GM12878 (cell line): Measurements from ENCODE around the gene IVL. TPM values are rescaled to one million over a fixed set of nuclear protein-coding genes. Genes with fewer than 3 reads are reported as not detected.
A peak's percentile ranks its signal among the peaks of the same experiment; 100 is the strongest.

Experiments
- ATAC-seq: fragments of 200-7000 bp; cut with Tn5 transposase; 3 replicates; pipeline ENCODE4 v1.9.1; 2020; ENCODE audit warnings: mild to moderate bottlenecking, moderate library complexity
- BruUV-seq: library from RNA; stranded (reverse); fragments of 400-500 nt; replicated peaks from 2 replicates; lab custom pipeline; 2021; lab: Mats Ljungman, UMichigan
- CTCF ChIA-PET: fragments of 300-600 bp; sonication (Branson Sonifier 250); formaldehyde crosslinking; extraction: SDS; loops from one replicate; lab custom pipeline; 2021; ENCODE audit warnings: inconsistent platforms; lab: Yijun Ruan, JAX
- POLR2A ChIA-PET: fragments of 350-600 bp; formaldehyde crosslinking; extraction: SDS; loops from one replicate; lab custom pipeline; 2021; ENCODE audit warnings: inconsistent platforms; lab: Charles Lee
- RAD21 ChIA-PET: fragments of 300-600 bp; sonication (Branson Sonifier 250); formaldehyde crosslinking; loops from one replicate; lab custom pipeline; 2023; ENCODE audit warnings: antibody characterized with exemption; ENCODE audit not compliant: unreplicated experiment; lab: Charles Lee
- SMC1A ChIA-PET: fragments of 300-600 bp; sonication (Branson Sonifier 250); formaldehyde crosslinking; loops from one replicate; lab custom pipeline; 2023; ENCODE audit not compliant: unreplicated experiment, uncharacterized antibody; lab: Charles Lee
- DNase-seq: peaks from one replicate; pipeline ENCODE4 v3.0.0-alpha.2; 2011; ENCODE audit warnings: low read depth, low spot score
- FAIRE-seq: peaks from 3 replicates; lab custom pipeline; 2011; peaks lifted over from hg19 to GRCh38; lab: Jason Lieb, UNC
- H2AFZ ChIP-seq: 2 replicates; pipeline ENCODE4 v1.6.0; 2011; ENCODE audit warnings: low read depth, low read length, control low read depth; ENCODE audit not compliant: control insufficient read depth
- H3K27ac ChIP-seq: 2 replicates; pipeline ENCODE4 v1.5.1; 2011; ENCODE audit warnings: control low read depth; ENCODE audit not compliant: control insufficient read depth, insufficient read depth
- H3K27me3 ChIP-seq, 2 experiments: replicated peaks in 1 of 2; 2 replicates each; pipeline versions ENCODE4 v1.6.0 to v1.6.1; 2011; ENCODE audit warnings: low read length in 1 of 2; ENCODE audit not compliant: control insufficient read depth in 2 of 2, insufficient read depth in 2 of 2
- H3K36me3 ChIP-seq, 2 experiments: 2 replicates each; pipeline ENCODE4 v1.5.1; 2011; ENCODE audit warnings: low read length in 1 of 2; ENCODE audit not compliant: control insufficient read depth in 2 of 2, insufficient read depth in 2 of 2
- H3K4me1 ChIP-seq: 2 replicates; pipeline ENCODE4 v1.6.1; 2011; ENCODE audit warnings: mild to moderate bottlenecking, low read length, moderate library complexity, mixed read lengths; ENCODE audit not compliant: control insufficient read depth, insufficient read depth
- H3K4me2 ChIP-seq: 2 replicates; pipeline ENCODE4 v1.6.0; 2011; ENCODE audit warnings: control low read depth; ENCODE audit not compliant: control insufficient read depth, insufficient read depth
- H3K4me3 ChIP-seq: fragments of 200-600 bp; sonication (generic); 2 replicates; pipeline ENCODE4 v1.5.1; 2016
- H3K79me2 ChIP-seq: 2 replicates; pipeline ENCODE4 v1.6.0; 2011; ENCODE audit warnings: low read length; ENCODE audit not compliant: control insufficient read depth, insufficient read depth
- H3K9ac ChIP-seq: 2 replicates; pipeline ENCODE4 v1.8.0; 2011; ENCODE audit warnings: low read length, control low read depth, mixed read lengths; ENCODE audit not compliant: control insufficient read depth, insufficient read depth
- H3K9me3 ChIP-seq: replicated peaks from 3 replicates; pipeline ENCODE4 v1.5.1; 2011; ENCODE audit warnings: mild to moderate bottlenecking, low read length; ENCODE audit not compliant: control insufficient read depth, insufficient read depth
- H4K20me1 ChIP-seq: 2 replicates; pipeline ENCODE4 v1.6.0; 2011; ENCODE audit not compliant: control insufficient read depth, insufficient read depth
- EED ChIP-seq: sonication (generic); IDR thresholded peaks from 2 replicates; pipeline ENCODE4 v1.6.1; 2016; ENCODE audit warnings: antibody characterized with exemption, low read depth
- SMC3 ChIP-seq: IDR thresholded peaks from 2 replicates; pipeline ENCODE4 v1.6.1; 2011; ENCODE audit warnings: low read length, improper control_type of control experiment, borderline replicate concordance
- SPI1 ChIP-seq: IDR thresholded peaks from 2 replicates; pipeline ENCODE4 v1.6.1; 2011; ENCODE audit warnings: low read depth, mild to moderate bottlenecking, low read length, moderate library complexity, borderline replicate concordance; ENCODE audit not compliant: insufficient read depth
- SRF ChIP-seq, 2 experiments: IDR thresholded peaks; 2 replicates each; pipeline ENCODE4 v1.6.1; 2011; ENCODE audit warnings: low read depth in 2 of 2, low read length in 2 of 2, mild to moderate bottlenecking in 1 of 2, moderate library complexity in 1 of 2
- WGBS: methylation state at CpG from one replicate; pipeline ENCODE4 v1.1.6; 2016; ENCODE audit warnings: low lambda C conversion rate; ENCODE audit not compliant: insufficient replicate concordance, insufficient coverage; ENCODE audit errors: missing lambda C conversion rate; 5-methylcytosine and 5-hydroxymethylcytosine counted together
- in situ Hi-C: fragments of 300-500 bp; cut with MboI; formaldehyde crosslinking; loops from 9 replicates; pipeline ENCODE4 v1.14.3; 2018; ENCODE audit warnings: mixed read lengths
- intact Hi-C: fragments of 100-400 bp; cut with micrococcal nuclease; formaldehyde crosslinking; loops from one replicate; pipeline ENCODE4 v1.14.2; 2022; ENCODE audit not compliant: unreplicated experiment
- polyA plus RNA-seq, 11 experiments: library from polyadenylated mRNA; depleted of rRNA in 4 of 11; unstranded in 6 of 11; stranded (reverse) in 5 of 11; fragments of >200 nt; fragmentation: Nextera tagmentation in 4 of 11; fragmentation: Illumina TruSeq in 1 of 11; extraction: Ambion mirVana in 4 of 11; extraction: Trizol in 1 of 11; gene quantifications; 1 replicate in 1 of 11; 2 replicates in 10 of 11; pipeline versions ENCODE4 v1.2.1 to v1.2.3, GENCODE V29; 2011 to 2016; ENCODE audit warnings: inconsistent platforms in 2 of 11, missing spikeins in 2 of 11, low read depth in 1 of 11
- total RNA-seq, 4 experiments: library from RNA; depleted of rRNA in 3 of 4; stranded (reverse); fragments of >200 nt in 3 of 4; fragmentation: Illumina TruSeq in 1 of 4; extraction: Trizol in 1 of 4; gene quantifications; 2 replicates each; pipeline versions ENCODE4 v1.2.1 to v1.2.3, GENCODE V29; 2013 to 2021
- TF ChIP-seq, protein P1 (sequence below): fragments of 450-650 bp; IDR thresholded peaks from 2 replicates; pipeline ENCODE4 v1.6.1; 2018; ENCODE audit warnings: borderline replicate concordance, mild to moderate bottlenecking; ENCODE audit not compliant: partially characterized antibody

The IVL gene
- total and polyA plus RNA-seq, 10 of the 15 experiments (the other 5 are each of a cell fraction or from before 2014, with no cell fraction given), result 1.4 to 20.3 (median 13.4) TPM

- Histone ChIP-seq H3K4me1 (peaks cover 39% of the 10 kb centered on the region), H3K27me3 (no peaks in the 10 kb centered on the region), H3K4me3 (no peak overlapping the region), H4K20me1 (no peaks in the 10 kb centered on the region), H2AFZ (peak overlapping the region; percentile 74), H3K27ac (peak overlapping the region; percentile 57), H3K4me2 (peak overlapping the region; percentile 60), H3K9ac (peak overlapping the region; percentile 0; the same call in 1 of the 2 replicates), H3K79me2 (no peaks in the 10 kb centered on the region), H3K36me3 (no peaks in the 10 kb centered on the region), H3K9me3 (no peaks in the 10 kb centered on the region)
- CTCF ChIA-PET, result interaction anchor here (0.8 to 3.4 kb wide), 4 partner anchors 10 to 46 kb away, joined by 6 to 22 read pairs (median 16); no protein-coding TSS in a partner anchor
- intact Hi-C loops, result no loop called here
- WGBS, result 0% methylated on average over 4 of the region's 4 CpGs
- DNase-seq, result no peak
- 0 out of 2 replicates have a peak, but pooled peaks have one; percentile 29 for TF ChIP-seq EED
- 0 out of 4 replicates have a peak, but pooled peaks of 1 of the 2 experiments have one; percentile 49 for TF ChIP-seq SRF (IDR thresholded peaks at IDR 0.05; ENCODE audit: low read depth in 2 of 2, low read length in 2 of 2)
- no peak for TF ChIP-seq SMC3
- TF ChIP-seq SPI1, result 0 out of 2 replicates have a peak, but pooled peaks have one; percentile 13
- TF ChIP-seq, protein P1, sequence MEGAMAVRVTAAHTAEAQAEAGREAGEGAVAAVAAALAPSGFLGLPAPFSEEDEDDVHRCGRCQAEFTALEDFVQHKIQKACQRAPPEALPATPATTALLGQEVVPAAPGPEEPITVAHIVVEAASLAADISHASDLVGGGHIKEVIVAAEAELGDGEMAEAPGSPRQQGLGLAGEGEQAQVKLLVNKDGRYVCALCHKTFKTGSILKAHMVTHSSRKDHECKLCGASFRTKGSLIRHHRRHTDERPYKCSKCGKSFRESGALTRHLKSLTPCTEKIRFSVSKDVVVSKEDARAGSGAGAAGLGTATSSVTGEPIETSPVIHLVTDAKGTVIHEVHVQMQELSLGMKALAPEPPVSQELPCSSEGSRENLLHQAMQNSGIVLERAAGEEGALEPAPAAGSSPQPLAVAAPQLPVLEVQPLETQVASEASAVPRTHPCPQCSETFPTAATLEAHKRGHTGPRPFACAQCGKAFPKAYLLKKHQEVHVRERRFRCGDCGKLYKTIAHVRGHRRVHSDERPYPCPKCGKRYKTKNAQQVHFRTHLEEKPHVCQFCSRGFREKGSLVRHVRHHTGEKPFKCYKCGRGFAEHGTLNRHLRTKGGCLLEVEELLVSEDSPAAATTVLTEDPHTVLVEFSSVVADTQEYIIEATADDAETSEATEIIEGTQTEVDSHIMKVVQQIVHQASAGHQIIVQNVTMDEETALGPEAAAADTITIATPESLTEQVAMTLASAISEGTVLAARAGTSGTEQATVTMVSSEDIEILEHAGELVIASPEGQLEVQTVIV, result no peak
- peak; percentile 29; the same call in 2 of the 3 replicates for ATAC-seq
- in situ Hi-C loops, result no loop called here
- POLR2A ChIA-PET, result no interaction called here
- no TSS peak for BruUV-seq
- RAD21 ChIA-PET, result interaction anchor here (0.8 to 1.1 kb wide), 3 partner anchors 28 to 312 kb away, joined by 3 read pairs; partner anchors contain the start of gene IVL
- SMC1A ChIA-PET, result interaction anchor here (0.7 kb wide), 1 partner anchor 45 kb away, joined by 3 read pairs; no protein-coding TSS in a partner anchor
- no peak for FAIRE-seq
Measured at GRCh38 chr1:152880316-152880715, 28.0 kb upstream of the IVL start.
